Parathyroid adenoma (tissue), 2 donors: ENCODE results near the gene ANK3.

Experiments
- H2AFZ ChIP-seq: fragments of 300-600 bp; sonication (generic); one replicate; pipeline ENCODE4 v1.7.0; 2017; ENCODE audit warnings: antibody characterized with exemption, mild to moderate bottlenecking
- H3K27ac ChIP-seq: fragments of 300-600 bp; sonication (generic); one replicate; pipeline ENCODE4 v1.7.0; 2017
- H3K27me3 ChIP-seq: fragments of 300-600 bp; sonication (generic); one replicate; pipeline ENCODE4 v1.7.0; 2017; ENCODE audit warnings: low read length; ENCODE audit not compliant: control insufficient read depth, insufficient read depth
- H3K36me3 ChIP-seq: fragments of 300-600 bp; sonication (generic); one replicate; pipeline ENCODE4 v1.7.0; 2017; ENCODE audit warnings: low read length; ENCODE audit not compliant: control insufficient read depth, insufficient read depth
- H3K4me1 ChIP-seq: fragments of 300-600 bp; sonication (generic); one replicate; pipeline ENCODE4 v1.7.0; 2017; ENCODE audit warnings: control low read depth
- H3K4me2 ChIP-seq: fragments of 300-600 bp; sonication (generic); one replicate; pipeline ENCODE4 v1.7.0; 2017; ENCODE audit warnings: low read length
- H3K4me3 ChIP-seq: fragments of 300-600 bp; sonication (generic); one replicate; pipeline ENCODE4 v1.7.0; 2017; ENCODE audit warnings: low read depth, low read length
- H3K79me2 ChIP-seq: fragments of 300-600 bp; sonication (generic); one replicate; pipeline ENCODE4 v1.7.0; 2017; ENCODE audit warnings: control low read depth
- H3K9ac ChIP-seq: fragments of 300-600 bp; sonication (generic); one replicate; pipeline ENCODE4 v1.7.0; 2017; ENCODE audit warnings: mild to moderate bottlenecking
- H3K9me3 ChIP-seq: fragments of 300-600 bp; sonication (generic); one replicate; pipeline ENCODE4 v1.7.0; 2017; ENCODE audit warnings: low read length; ENCODE audit not compliant: control insufficient read depth
- TF ChIP-seq, protein P1 (sequence below): fragments of 300-600 bp; sonication (generic); IDR thresholded peaks from one replicate; pipeline ENCODE4 v1.7.0; 2017; ENCODE audit warnings: antibody characterized with exemption, mild to moderate bottlenecking
- donor health status: primary hyperparathyroidism.

The ANK3 gene

DNA sequence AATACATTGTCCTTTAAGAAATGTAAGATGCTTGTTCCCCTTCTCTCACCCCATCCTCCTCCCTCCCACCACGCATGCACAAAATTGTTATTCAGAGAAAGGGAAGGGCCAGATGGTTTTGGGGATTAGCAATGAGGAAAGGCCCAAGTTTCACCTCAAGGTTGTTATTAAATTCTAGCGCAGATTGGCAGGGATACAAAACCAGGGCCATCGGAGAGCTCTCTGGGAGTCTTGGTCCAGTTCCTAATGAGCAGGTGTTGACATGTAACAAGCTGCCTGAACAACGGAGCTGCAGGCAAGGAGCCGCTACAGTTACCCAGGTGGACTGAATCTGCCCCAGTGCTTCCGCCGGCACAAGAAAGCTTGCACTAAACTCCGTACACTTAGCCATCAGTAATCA is 9.7 kb upstream of the ANK3 start:
- Histone ChIP-seq H3K9me3 (no peaks in the 10 kb centered on the region), H3K4me2 (peak overlapping the region; percentile 49), H3K27ac (peak overlapping the region; percentile 63), H3K79me2 (no peaks in the 10 kb centered on the region), H3K36me3 (no peaks in the 10 kb centered on the region), H3K27me3 (no peaks in the 10 kb centered on the region), H2AFZ (peak overlapping the region; percentile 66), H3K4me3 (no peak overlapping the region), H3K4me1 (peaks cover 31% of the 10 kb centered on the region), H3K9ac (no peak overlapping the region)
- TF ChIP-seq, protein P1, sequence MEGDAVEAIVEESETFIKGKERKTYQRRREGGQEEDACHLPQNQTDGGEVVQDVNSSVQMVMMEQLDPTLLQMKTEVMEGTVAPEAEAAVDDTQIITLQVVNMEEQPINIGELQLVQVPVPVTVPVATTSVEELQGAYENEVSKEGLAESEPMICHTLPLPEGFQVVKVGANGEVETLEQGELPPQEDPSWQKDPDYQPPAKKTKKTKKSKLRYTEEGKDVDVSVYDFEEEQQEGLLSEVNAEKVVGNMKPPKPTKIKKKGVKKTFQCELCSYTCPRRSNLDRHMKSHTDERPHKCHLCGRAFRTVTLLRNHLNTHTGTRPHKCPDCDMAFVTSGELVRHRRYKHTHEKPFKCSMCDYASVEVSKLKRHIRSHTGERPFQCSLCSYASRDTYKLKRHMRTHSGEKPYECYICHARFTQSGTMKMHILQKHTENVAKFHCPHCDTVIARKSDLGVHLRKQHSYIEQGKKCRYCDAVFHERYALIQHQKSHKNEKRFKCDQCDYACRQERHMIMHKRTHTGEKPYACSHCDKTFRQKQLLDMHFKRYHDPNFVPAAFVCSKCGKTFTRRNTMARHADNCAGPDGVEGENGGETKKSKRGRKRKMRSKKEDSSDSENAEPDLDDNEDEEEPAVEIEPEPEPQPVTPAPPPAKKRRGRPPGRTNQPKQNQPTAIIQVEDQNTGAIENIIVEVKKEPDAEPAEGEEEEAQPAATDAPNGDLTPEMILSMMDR = no peak

DNA sequence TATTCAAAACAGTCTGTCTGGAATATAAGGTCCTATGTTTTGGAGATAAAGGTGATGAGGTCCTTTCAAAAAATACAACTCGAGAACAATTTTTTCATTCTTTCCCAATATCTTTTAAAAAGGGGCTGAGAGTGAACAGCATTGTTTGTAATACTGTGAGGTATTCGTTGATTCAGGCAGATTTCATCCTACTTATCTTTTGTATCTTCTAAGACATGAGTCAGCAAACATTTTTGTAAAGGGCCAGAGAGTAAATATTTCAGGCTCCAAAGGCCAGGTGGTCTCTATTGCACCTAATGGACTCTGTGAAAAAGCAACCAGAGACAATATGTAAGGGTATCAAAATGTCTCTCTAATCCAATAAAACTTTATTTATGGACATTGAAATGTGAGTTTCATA is 8.1 kb upstream of the ANK3 start:
- H3K4me2 ChIP-seq = peak overlapping the region; percentile 46
- peak overlapping the region; percentile 62 for H3K27ac ChIP-seq
- TF ChIP-seq, protein P1 = no peak
- peaks cover 31% of the 10 kb centered on the region for H3K4me1 ChIP-seq
- H3K36me3 ChIP-seq = no peaks in the 10 kb centered on the region
- H3K9me3 ChIP-seq = no peaks in the 10 kb centered on the region
- no peak overlapping the region for H3K9ac ChIP-seq
- H3K27me3 ChIP-seq = no peaks in the 10 kb centered on the region
- H3K4me3 ChIP-seq = no peak overlapping the region
- peak overlapping the region; percentile 19 for H2AFZ ChIP-seq
- no peaks in the 10 kb centered on the region for H3K79me2 ChIP-seq

DNA sequence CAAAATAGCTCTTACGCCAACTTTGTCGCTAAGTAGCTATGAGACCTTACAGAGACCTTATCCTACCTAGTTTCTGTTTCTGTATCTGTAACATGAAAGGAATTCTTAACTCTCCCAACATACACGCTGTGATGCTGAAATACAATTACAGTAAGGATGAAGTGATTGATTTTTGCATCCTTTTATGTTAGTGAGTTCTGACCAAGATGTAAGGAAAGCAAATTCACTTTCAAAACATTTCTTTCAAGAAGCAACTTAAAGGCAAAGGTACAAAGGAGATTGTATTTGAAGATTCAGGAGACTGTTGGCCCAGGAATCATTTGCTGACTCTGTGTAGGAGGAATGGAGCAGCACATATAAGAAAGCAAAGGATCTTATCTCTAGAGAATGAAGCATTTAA is 7.1 kb upstream of the ANK3 start:
- H3K9me3 ChIP-seq = no peaks in the 10 kb centered on the region
- H3K4me1 ChIP-seq = peaks cover 31% of the 10 kb centered on the region
- H3K79me2 ChIP-seq = no peaks in the 10 kb centered on the region
- TF ChIP-seq, protein P1 = no peak
- H2AFZ ChIP-seq = peak overlapping the region; percentile 28
- no peak overlapping the region for H3K4me3 ChIP-seq
- no peak overlapping the region for H3K9ac ChIP-seq
- H3K27ac ChIP-seq = peak overlapping the region; percentile 62
- no peak overlapping the region for H3K4me2 ChIP-seq
- no peaks in the 10 kb centered on the region for H3K36me3 ChIP-seq
- no peaks in the 10 kb centered on the region for H3K27me3 ChIP-seq

DNA sequence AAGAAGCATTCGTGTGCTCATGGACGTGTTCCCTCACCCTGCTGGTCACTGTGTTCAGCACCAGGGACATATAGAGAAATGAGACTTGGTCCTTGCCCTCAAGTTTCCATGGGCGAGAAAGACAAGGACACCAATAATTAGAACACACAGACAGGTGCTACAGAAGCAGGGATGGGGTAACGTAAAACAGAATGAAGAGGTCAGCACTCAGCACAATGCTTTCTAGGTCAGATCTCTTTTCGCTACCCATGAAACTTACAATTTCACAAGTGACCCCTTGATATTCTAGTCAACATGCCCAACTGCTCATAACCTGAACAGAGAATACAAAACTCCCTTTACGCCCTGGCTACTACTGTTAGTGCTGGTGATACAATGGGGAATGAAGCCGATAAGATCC is 6.0 kb upstream of the ANK3 start:
- Histone ChIP-seq H3K27me3 (no peaks in the 10 kb centered on the region), H3K9me3 (no peaks in the 10 kb centered on the region), H3K9ac (no peak overlapping the region), H3K27ac (peak overlapping the region; percentile 15), H3K4me3 (no peak overlapping the region), H3K4me1 (peaks cover 31% of the 10 kb centered on the region), H3K79me2 (no peaks in the 10 kb centered on the region), H3K36me3 (no peaks in the 10 kb centered on the region), H3K4me2 (no peak overlapping the region), H2AFZ (peak overlapping the region; percentile 22)
- TF ChIP-seq, protein P1 = no peak

DNA sequence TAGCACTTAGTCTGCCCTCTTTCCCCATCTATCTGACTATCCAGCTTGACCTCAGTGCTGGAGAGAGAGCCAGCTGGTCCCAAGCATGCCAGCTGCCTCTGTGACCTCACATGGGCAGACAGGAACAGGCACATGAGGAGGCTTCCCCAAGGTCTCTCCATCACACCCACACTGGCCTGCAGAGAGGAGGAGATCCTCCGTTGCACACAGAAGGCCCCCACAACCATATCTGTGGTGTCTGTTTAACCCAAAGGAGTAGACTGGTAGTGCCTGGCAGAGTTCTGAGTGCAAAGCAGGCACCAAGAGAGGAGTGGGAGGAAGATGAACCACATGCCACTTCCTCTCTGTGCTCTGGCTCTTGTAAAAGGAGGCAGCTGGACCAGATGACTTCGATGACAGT is 4.8 kb upstream of the ANK3 start:
- TF ChIP-seq, protein P1 = no peak
- Histone ChIP-seq H3K9ac (no peak overlapping the region), H3K4me2 (no peak overlapping the region)

More for the DNA sequence above, 4.8 kb upstream of the ANK3 start:
- Histone ChIP-seq H2AFZ (no peak overlapping the region), H3K9me3 (no peaks in the 10 kb centered on the region), H3K79me2 (no peaks in the 10 kb centered on the region), H3K27ac (no peak overlapping the region), H3K36me3 (no peaks in the 10 kb centered on the region), H3K4me3 (no peak overlapping the region), H3K27me3 (no peaks in the 10 kb centered on the region), H3K4me1 (peaks cover 31% of the 10 kb centered on the region)
